G401.6 (cell line): Measurements from ENCODE around the gene IFNA2.
A peak's percentile ranks its signal among the peaks of the same experiment; 100 is the strongest.
"Not testable (repeated sequence)": the region's sequence is repeated elsewhere in the genome, so short reads cannot be mapped to it uniquely, and the experiment has no call there.

Source experiments
- FAIRE-seq: peaks from 2 replicates; lab custom pipeline; 2012; peaks lifted over from hg19 to GRCh38; lab: Jason Lieb, UNC

The IFNA2 gene

GRCh38 chr9:21381448-21382339 lies 3.5 kb downstream of the IFNA2 start:
- no peak for FAIRE-seq

GRCh38 chr9:21371467-21371866 lies 13.7 kb downstream of the IFNA2 start:
- FAIRE-seq: not testable (repeated sequence)

GRCh38 chr9:21367957-21368356 lies 17.2 kb downstream of the IFNA2 start, which contains the start of gene IFNA13:
TSS of gene IFNA13 (minus strand) at chr9:21368057. CDS start at chr9:21368010, 47 bp downstream.
- no peak for FAIRE-seq

GRCh38 chr9:21367169-21367568 lies 18.0 kb downstream of the IFNA2 start:
- FAIRE-seq: peak; percentile 3

- FAIRE-seq: no peak
These were observed 22.9 kb downstream of the IFNA2 start for GRCh38 chr9:21362287-21362686.

- no peak for FAIRE-seq
These were observed 27.4 kb downstream of the IFNA2 start for GRCh38 chr9:21357479-21358460.

- no peak for FAIRE-seq
These were observed 34.4 kb downstream of the IFNA2 start, which contains the start of gene IFNA6 for GRCh38 chr9:21350787-21351186. TSS of gene IFNA6 (minus strand) at chr9:21350887. CDS start at chr9:21350887, 0 bp downstream.

- FAIRE-seq: no peak
These were observed 36.7 kb downstream of the IFNA2 start for GRCh38 chr9:21348430-21348970.

GRCh38 chr9:21340735-21341134 lies 44.5 kb downstream of the IFNA2 start:
- no peak for FAIRE-seq

- FAIRE-seq: no peak
These were observed 48.7 kb downstream of the IFNA2 start for GRCh38 chr9:21336457-21336856.

- FAIRE-seq: no peak
These were observed 50.2 kb downstream of the IFNA2 start, which contains the start of gene KLHL9 for GRCh38 chr9:21334701-21335632. TSS of gene KLHL9 (minus strand) at chr9:21335404. CDS start at chr9:21334859, 545 bp downstream.
